Erythroblast (primary cell): ENCODE measurements around the gene PARP6.

Source experiments
- GATA1 ChIP-seq: IDR thresholded peaks from 2 replicates; pipeline ENCODE4 v1.6.1; 2011; ENCODE audit warnings: low read depth, mild to moderate bottlenecking, control low read depth, low read length, moderate library complexity
- POLR2A ChIP-seq: IDR thresholded peaks from 2 replicates; pipeline ENCODE4 v1.6.1; 2011; ENCODE audit warnings: mild to moderate bottlenecking, low read length

GRCh38 chr15:72233769-72234168 is 38.6 kb downstream of the PARP6 start:
- no peak for TF ChIP-seq GATA1
- TF ChIP-seq POLR2A = no peak
